RWPE2 (cell line): ENCODE results near the gene RERE.

Experiments used
- ATAC-seq: fragments of 200-7000 bp; cut with Tn5 transposase; 3 replicates; pipeline ENCODE4 v1.9.1; 2021; ENCODE audit warnings: low read depth
- DNase-seq: peaks from one replicate; pipeline ENCODE4 v3.0.0-alpha.2; 2020; ENCODE audit warnings: low spot score
- H3K27ac ChIP-seq: fragments of 450-650 bp; 2 replicates; pipeline ENCODE4 v1.5.1; 2017; ENCODE audit warnings: mild to moderate bottlenecking; ENCODE audit not compliant: poor library complexity, severe bottlenecking
- H3K27me3 ChIP-seq: fragments of 250-450 bp; sonication (Bioruptor Pico); 2 replicates; pipeline ENCODE4 v1.5.1; 2021; ENCODE audit warnings: mild to moderate bottlenecking, moderate library complexity; ENCODE audit not compliant: insufficient read depth, poor library complexity, severe bottlenecking
- H3K36me3 ChIP-seq: fragments of 250-450 bp; sonication (Bioruptor Pico); 2 replicates; pipeline ENCODE4 v1.5.1; 2020; ENCODE audit warnings: low read depth, mild to moderate bottlenecking, moderate library complexity
- H3K4me1 ChIP-seq: fragments of 250-450 bp; sonication (Bioruptor Pico); 2 replicates; pipeline ENCODE4 v1.5.1; 2021; ENCODE audit warnings: mild to moderate bottlenecking, moderate library complexity; ENCODE audit not compliant: insufficient read depth, poor library complexity, severe bottlenecking
- H3K4me3 ChIP-seq: fragments of 250-450 bp; sonication (Bioruptor Pico); 2 replicates; pipeline ENCODE4 v1.5.1; 2021; ENCODE audit warnings: mild to moderate bottlenecking, moderate library complexity; ENCODE audit not compliant: severe bottlenecking
- H3K9me3 ChIP-seq: fragments of 250-450 bp; sonication (Bioruptor Pico); 2 replicates; pipeline ENCODE4 v1.5.1; 2021; ENCODE audit warnings: mild to moderate bottlenecking, moderate library complexity; ENCODE audit not compliant: severe bottlenecking
- TF ChIP-seq, protein P1 (sequence below): fragments of 450-650 bp; IDR thresholded peaks from one replicate; pipeline ENCODE4 v1.5.1; 2017; ENCODE audit warnings: mild to moderate bottlenecking, moderate library complexity; ENCODE audit not compliant: poor library complexity, severe bottlenecking

RERE gene

DNA sequence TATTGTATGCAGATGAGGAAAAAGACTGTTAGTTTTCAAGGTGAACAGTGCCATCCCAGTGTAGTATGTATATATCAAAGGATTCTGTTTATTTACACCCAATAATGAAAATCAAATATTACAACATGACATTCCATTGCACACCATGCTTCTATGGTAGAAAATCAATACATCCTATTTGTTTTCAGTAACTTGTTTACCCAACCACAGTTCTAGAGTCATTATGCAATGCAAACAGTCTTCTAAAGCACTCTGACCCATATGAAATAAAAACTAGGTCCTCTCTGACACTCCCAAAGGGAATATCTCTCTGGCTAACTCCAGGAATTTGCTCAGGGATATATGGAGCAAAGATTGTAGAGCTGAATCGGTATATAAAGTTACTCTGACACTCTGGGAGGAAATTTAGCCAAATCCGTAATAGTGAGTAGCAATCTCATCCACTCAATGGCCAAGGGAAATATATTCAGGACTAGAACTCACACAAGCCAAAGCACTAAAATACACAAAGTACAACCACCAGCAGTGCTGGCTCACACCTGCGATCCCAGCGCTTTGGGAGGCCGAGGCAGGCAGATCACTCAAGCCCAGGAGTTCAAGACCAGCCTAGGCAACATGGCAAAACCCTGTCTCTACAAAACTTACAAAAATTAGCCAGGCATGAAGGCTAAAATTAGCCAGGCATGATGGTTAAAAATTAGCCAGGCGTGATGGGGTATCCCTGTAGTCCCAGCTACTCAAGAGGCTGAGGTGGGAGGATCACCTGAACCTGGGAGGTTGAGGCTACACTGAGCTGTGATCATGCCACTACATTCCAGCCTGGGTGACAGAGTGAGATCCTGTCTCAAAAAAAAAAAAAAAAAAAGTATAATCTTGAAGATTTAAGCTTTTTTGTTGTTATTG lies 75.2 kb downstream of the RERE start:
- H3K36me3 ChIP-seq: no peaks in the 10 kb centered on the region
- peaks cover 2% of the 10 kb centered on the region for H3K9me3 ChIP-seq
- H3K4me3 ChIP-seq: no peak overlapping the region
- no peak overlapping the region for H3K27ac ChIP-seq
- ATAC-seq: no peak
- H3K4me1 ChIP-seq: peaks cover 6% of the 10 kb centered on the region
- DNase-seq: no peak
- TF ChIP-seq, protein P1, sequence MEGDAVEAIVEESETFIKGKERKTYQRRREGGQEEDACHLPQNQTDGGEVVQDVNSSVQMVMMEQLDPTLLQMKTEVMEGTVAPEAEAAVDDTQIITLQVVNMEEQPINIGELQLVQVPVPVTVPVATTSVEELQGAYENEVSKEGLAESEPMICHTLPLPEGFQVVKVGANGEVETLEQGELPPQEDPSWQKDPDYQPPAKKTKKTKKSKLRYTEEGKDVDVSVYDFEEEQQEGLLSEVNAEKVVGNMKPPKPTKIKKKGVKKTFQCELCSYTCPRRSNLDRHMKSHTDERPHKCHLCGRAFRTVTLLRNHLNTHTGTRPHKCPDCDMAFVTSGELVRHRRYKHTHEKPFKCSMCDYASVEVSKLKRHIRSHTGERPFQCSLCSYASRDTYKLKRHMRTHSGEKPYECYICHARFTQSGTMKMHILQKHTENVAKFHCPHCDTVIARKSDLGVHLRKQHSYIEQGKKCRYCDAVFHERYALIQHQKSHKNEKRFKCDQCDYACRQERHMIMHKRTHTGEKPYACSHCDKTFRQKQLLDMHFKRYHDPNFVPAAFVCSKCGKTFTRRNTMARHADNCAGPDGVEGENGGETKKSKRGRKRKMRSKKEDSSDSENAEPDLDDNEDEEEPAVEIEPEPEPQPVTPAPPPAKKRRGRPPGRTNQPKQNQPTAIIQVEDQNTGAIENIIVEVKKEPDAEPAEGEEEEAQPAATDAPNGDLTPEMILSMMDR: no peak
- no peaks in the 10 kb centered on the region for H3K27me3 ChIP-seq

DNA sequence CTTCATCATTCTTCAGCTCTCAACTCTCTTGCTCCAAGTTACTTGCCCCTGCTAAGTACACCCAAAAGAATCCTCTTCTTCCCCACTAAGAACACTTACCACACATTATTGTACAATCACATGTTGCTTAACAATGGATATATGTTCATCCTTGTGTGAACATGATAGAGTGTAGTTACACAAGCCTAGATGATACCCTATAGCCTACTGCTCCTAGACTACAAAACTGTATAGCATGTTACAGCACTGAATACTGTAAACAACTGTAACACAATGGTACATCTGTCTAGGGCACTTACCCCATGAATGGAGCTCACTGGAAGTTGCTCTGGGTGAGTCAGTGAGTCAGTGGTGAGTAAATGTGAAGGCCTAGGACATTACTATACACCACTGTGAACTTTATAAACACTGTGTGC lies 77.4 kb downstream of the RERE start:
- H3K27me3 ChIP-seq: no peaks in the 10 kb centered on the region
- peak; percentile 98 for ATAC-seq

DNA sequence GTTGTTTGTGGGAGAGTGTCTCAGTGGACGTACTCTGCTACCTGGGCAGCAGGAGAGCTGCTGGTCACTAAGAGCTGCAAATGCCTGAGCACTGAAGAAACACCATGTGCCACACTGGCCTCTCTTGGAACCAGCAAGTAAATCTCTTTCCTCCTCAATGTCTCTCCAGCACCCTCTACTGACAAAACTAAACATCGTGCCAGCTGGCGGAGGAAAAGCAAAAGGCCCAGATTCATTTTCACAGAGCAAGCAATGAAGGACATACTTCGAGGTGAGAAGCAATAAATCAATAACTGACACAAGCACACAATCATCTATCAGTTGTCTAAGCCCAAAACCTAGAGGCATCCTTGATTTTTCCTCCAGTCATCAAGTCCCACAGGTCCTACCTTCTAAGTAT lies 78.1 kb downstream of the RERE start:
- H3K27ac ChIP-seq: no peak overlapping the region
- ATAC-seq (no peak), DNase-seq (no peak)
- H3K4me3 ChIP-seq: no peak overlapping the region
- H3K36me3 ChIP-seq: no peaks in the 10 kb centered on the region
- no peaks in the 10 kb centered on the region for H3K27me3 ChIP-seq
- H3K9me3 ChIP-seq: peaks cover 2% of the 10 kb centered on the region
- peaks cover 6% of the 10 kb centered on the region for H3K4me1 ChIP-seq
- TF ChIP-seq, protein P1: no peak

More for the DNA sequence above, 77.4 kb downstream of the RERE start:
- Histone ChIP-seq H3K4me1 (peaks cover 6% of the 10 kb centered on the region), H3K27ac (no peak overlapping the region), H3K4me3 (no peak overlapping the region), H3K9me3 (peaks cover 2% of the 10 kb centered on the region), H3K36me3 (no peaks in the 10 kb centered on the region)
- DNase-seq: no peak
- TF ChIP-seq, protein P1: no peak

DNA sequence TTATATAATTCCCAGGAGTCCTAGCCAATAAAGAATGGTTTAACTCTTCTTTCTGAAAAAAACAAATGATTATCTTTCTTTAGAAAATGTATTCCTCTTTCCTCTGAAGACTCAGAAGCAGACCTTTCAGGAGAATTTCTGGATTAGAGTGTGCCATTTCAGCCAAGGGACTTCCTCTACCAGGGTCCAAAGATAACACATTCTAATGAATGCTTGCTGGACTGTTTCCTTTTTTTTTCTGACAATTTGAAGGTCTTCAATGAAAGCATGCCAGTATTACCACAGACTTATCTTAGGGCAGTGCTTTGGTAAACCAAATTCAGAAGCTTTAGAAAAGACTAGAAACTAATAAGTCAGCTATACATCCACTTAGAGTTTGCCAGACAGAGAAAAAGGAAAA lies 80.5 kb downstream of the RERE start:
- Histone ChIP-seq H3K36me3 (no peaks in the 10 kb centered on the region; the same call in 1 of the 2 replicates), H3K4me3 (no peak overlapping the region), H3K27me3 (no peaks in the 10 kb centered on the region), H3K27ac (no peak overlapping the region), H3K4me1 (peaks cover 19% of the 10 kb centered on the region), H3K9me3 (peaks cover 2% of the 10 kb centered on the region)
- ATAC-seq (no peak), DNase-seq (no peak)
- TF ChIP-seq, protein P1: no peak

DNA sequence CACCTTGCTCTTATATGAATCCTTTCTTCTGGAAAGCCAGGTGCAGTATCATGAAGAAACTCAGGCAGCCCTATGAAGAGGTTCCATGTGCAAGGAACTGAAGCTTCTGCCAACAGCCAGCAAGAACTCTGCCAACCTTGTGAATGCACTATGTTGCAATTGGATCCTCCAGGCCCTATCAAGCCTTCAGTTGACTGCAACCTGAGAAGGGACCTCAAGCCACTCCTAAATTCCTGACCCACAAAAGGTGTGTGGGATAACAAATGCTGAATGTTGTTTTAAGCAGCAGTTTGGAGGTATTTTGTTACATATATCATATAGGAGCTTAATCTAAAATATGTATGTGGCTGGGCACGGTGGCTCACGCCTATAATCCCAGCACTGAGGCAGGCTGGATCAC lies 84.0 kb downstream of the RERE start:
- peak; percentile 98 for ATAC-seq
- H3K9me3 ChIP-seq: no peaks in the 10 kb centered on the region
- no peak overlapping the region for H3K4me3 ChIP-seq
- no peaks in the 10 kb centered on the region; the same call in 1 of the 2 replicates for H3K36me3 ChIP-seq
- DNase-seq: no peak
- H3K4me1 ChIP-seq: peaks cover 13% of the 10 kb centered on the region
- H3K27me3 ChIP-seq: no peaks in the 10 kb centered on the region
- peak overlapping the region; percentile 37 for H3K27ac ChIP-seq
- TF ChIP-seq, protein P1: no peak
